Body of pancreas (tissue), 4 donors: ENCODE data around the gene SZRD1. TPM values are rescaled to one million over a fixed set of nuclear protein-coding genes. Genes with fewer than 3 reads are reported as not detected.

Experiments
- ATAC-seq: fragments of 150-250 bp; one replicate; pipeline ENCODE4 v1.9.1; 2016
- DNase-seq, 4 donors: peaks; one replicate each; pipeline ENCODE4 v3.0.0-alpha.2; 2019
- H3K27ac ChIP-seq, 4 donors: fragments of 200-600 bp; sonication (generic); 1 replicate in 3 of 4; 2 replicates in 1 of 4; pipeline versions ENCODE4 v1.5.1 to v1.6.1; 2016 to 2019; ENCODE audit warnings: mild to moderate bottlenecking in 1 of 4, mixed read lengths in 1 of 4, moderate library complexity in 1 of 4
- H3K27me3 ChIP-seq, 2 donors: fragments of 200-600 bp; sonication (generic); one replicate each; pipeline ENCODE4 v1.6.0; 2016; ENCODE audit warnings: mild to moderate bottlenecking in 1 of 2
- H3K36me3 ChIP-seq, 2 donors: fragments of 200-600 bp; sonication (generic); replicated peaks in 1 of 2; 2 replicates each; pipeline ENCODE4 v1.5.1; 2016; ENCODE audit warnings: low read depth in 2 of 2; ENCODE audit not compliant: insufficient read depth in 1 of 2
- H3K4me1 ChIP-seq: fragments of 200-600 bp; sonication (generic); one replicate; pipeline ENCODE4 v1.6.0; 2016
- H3K4me3 ChIP-seq, 2 donors: fragments of 200-600 bp; sonication (generic); 1 replicate in 1 of 2; 2 replicates in 1 of 2; pipeline ENCODE4 v1.5.1; 2016 to 2019
- H3K9me3 ChIP-seq, 3 donors: fragments of 200-600 bp; sonication (generic); 1 replicate in 2 of 3; 2 replicates in 1 of 3; pipeline ENCODE4 v1.5.1; 2016
- POLR2A ChIP-seq, 3 donors: fragments of 450-650 bp; IDR thresholded peaks; one replicate each; pipeline ENCODE4 v1.6.1; 2016; ENCODE audit warnings: antibody characterized with exemption in 3 of 3, mild to moderate bottlenecking in 2 of 3
- WGBS, 2 donors: methylation state at CpG; one replicate each; pipeline ENCODE4 v1.1.5; 2017; 5-methylcytosine and 5-hydroxymethylcytosine counted together
- intact Hi-C: fragments of 100-400 bp; cut with DNase I; formaldehyde crosslinking; loops from one replicate; pipeline ENCODE4 v1.15.1; 2023
- total RNA-seq, 2 donors: library from RNA; depleted of rRNA; stranded (reverse); fragments of >200 nt; gene quantifications; one replicate each; pipeline ENCODE4 v1.1.0, GENCODE V29; 2016
- TF ChIP-seq, protein P1 (sequence below), 7 experiments: fragments of 450-650 bp in 4 of 7; fragments of 200-600 bp in 3 of 7; sonication (generic) in 3 of 7; IDR thresholded peaks; one replicate each; pipeline ENCODE4 v1.5.1; 2016 to 2019; ENCODE audit warnings: antibody characterized with exemption in 7 of 7

SZRD1 gene
- total RNA-seq, 2 donors from 2014 or later, result 26.4 to 29.8 TPM

GRCh38 chr1:16378443-16378842 lies 11.4 kb downstream of the SZRD1 start:
- DNase-seq (no peak), ATAC-seq (no peak)
- Histone ChIP-seq H3K4me1 (peaks cover 40% of the 10 kb centered on the region), H3K27me3 (no peaks in the 10 kb centered on the region), H3K4me3 (no peak overlapping the region), H3K36me3 (no peaks in the 10 kb centered on the region), H3K27ac (peak overlapping the region in 1 of 4 donors; percentile 67), H3K9me3 (no peaks in the 10 kb centered on the region)
- 62 to 65% methylated on average over 7 of the region's 7 CpGs for WGBS, 2 donors
- intact Hi-C loops, result no loop called here
- TF ChIP-seq, protein P1, sequence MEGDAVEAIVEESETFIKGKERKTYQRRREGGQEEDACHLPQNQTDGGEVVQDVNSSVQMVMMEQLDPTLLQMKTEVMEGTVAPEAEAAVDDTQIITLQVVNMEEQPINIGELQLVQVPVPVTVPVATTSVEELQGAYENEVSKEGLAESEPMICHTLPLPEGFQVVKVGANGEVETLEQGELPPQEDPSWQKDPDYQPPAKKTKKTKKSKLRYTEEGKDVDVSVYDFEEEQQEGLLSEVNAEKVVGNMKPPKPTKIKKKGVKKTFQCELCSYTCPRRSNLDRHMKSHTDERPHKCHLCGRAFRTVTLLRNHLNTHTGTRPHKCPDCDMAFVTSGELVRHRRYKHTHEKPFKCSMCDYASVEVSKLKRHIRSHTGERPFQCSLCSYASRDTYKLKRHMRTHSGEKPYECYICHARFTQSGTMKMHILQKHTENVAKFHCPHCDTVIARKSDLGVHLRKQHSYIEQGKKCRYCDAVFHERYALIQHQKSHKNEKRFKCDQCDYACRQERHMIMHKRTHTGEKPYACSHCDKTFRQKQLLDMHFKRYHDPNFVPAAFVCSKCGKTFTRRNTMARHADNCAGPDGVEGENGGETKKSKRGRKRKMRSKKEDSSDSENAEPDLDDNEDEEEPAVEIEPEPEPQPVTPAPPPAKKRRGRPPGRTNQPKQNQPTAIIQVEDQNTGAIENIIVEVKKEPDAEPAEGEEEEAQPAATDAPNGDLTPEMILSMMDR (IDR thresholded peaks at IDR 0.05), result no peak
- no peak for TF ChIP-seq POLR2A (IDR thresholded peaks at IDR 0.05)

- Histone ChIP-seq H3K4me1 (peaks cover 29% of the 10 kb centered on the region), H3K36me3 (no peaks in the 10 kb centered on the region), H3K4me3 (no peak overlapping the region), H3K27me3 (no peaks in the 10 kb centered on the region), H3K9me3 (no peaks in the 10 kb centered on the region), H3K27ac (no peak overlapping the region)
- ATAC-seq (no peak), DNase-seq (no peak)
- WGBS, 2 donors, result 63 to 73% methylated on average over 4 of the region's 4 CpGs
- intact Hi-C loops, result no loop called here
- TF ChIP-seq POLR2A (IDR thresholded peaks at IDR 0.05), result no peak
- TF ChIP-seq, protein P1 (IDR thresholded peaks at IDR 0.05), result no peak
Observed at GRCh38 chr1:16380868-16381267, 13.8 kb downstream of the SZRD1 start.

- no peaks in the 10 kb centered on the region for H3K9me3 ChIP-seq
- 90 to 93% methylated on average over 5 of the region's 5 CpGs for WGBS, 2 donors
- peaks cover 27% of the 10 kb centered on the region for H3K4me1 ChIP-seq
- intact Hi-C loops, result no loop called here
- no peaks in the 10 kb centered on the region for H3K36me3 ChIP-seq
- no peak for ATAC-seq
- TF ChIP-seq, protein P1 (IDR thresholded peaks at IDR 0.05), result no peak
- DNase-seq, result no peak
- no peaks in the 10 kb centered on the region for H3K27me3 ChIP-seq
- no peak overlapping the region for H3K4me3 ChIP-seq
- H3K27ac ChIP-seq, result no peak overlapping the region
Observed at GRCh38 chr1:16383888-16384287, 16.8 kb downstream of the SZRD1 start.

DNA sequence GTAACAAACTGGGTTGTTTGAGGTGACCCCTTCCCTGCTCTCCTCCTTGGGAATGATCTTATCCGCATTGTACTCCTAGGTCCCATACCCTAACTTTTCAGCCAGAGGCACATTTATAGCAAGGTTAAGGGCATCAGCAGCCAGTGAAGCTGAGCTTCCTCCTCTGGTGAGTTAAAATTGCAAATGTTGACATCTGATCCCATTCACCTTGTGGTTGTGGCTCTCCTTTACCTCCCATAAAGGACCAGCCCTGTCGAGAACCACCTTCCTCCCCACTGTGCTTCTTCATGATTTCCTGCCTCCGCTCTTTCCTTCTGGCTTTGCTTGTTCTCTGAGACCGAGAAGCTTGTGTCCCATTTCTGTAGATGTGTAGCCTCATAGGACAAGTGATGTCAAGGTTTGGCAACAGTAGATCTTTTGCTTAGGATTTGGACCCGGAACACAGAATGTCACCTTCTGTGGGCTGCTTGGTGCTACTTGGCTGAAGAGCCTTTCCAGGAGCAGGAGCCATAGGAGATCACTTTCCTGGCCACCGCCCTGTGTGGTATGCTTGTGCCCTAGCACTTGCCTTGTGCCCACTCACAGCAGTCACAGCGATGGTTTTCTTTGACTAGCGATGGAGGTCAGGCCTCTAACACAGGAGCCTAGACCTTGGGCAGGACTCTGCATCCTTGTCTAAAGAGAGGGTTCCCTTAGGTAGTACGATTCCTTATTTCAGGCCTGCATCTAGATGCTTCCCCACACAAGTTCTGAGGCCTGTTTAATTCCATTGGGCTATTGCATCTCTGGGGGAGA lies 18.8 kb downstream of the SZRD1 start:
- Histone ChIP-seq H3K36me3 (no peaks in the 10 kb centered on the region), H3K4me3 (no peak overlapping the region), H3K4me1 (peaks cover 22% of the 10 kb centered on the region), H3K9me3 (no peaks in the 10 kb centered on the region), H3K27ac (peak overlapping the region in 1 of 4 donors; percentile 67), H3K27me3 (no peaks in the 10 kb centered on the region)
- no peak for DNase-seq
- intact Hi-C loops, result no loop called here
- no peak for TF ChIP-seq POLR2A (IDR thresholded peaks at IDR 0.05)
- TF ChIP-seq, protein P1 (IDR thresholded peaks at IDR 0.05), result no peak
- peak; percentile 7 for ATAC-seq
- WGBS, 2 donors, result 90 to 95% methylated on average over 9 of the region's 9 CpGs
